Measurements from ENCODE around the gene AGAP2. TPM values are rescaled to one million over a fixed set of nuclear protein-coding genes. Genes with fewer than 3 reads are reported as not detected.

The AGAP2 gene
- total and polyA plus RNA-seq, 2 of the 13 experiments (the other 11 are each of a cell fraction or from before 2014, with no cell fraction given) = 0.38 to 0.45 TPM

- no peak for TF ChIP-seq CEBPZ (IDR thresholded peaks at IDR 0.05; ENCODE audit: low read length)
- no peak for TF ChIP-seq ZBTB42 (CRISPR knock-in tag; IDR thresholded peaks at IDR 0.05)
These were observed 18.6 kb downstream of the AGAP2 start (continued) for GRCh38 chr12:57719777-57720605.

DNA sequence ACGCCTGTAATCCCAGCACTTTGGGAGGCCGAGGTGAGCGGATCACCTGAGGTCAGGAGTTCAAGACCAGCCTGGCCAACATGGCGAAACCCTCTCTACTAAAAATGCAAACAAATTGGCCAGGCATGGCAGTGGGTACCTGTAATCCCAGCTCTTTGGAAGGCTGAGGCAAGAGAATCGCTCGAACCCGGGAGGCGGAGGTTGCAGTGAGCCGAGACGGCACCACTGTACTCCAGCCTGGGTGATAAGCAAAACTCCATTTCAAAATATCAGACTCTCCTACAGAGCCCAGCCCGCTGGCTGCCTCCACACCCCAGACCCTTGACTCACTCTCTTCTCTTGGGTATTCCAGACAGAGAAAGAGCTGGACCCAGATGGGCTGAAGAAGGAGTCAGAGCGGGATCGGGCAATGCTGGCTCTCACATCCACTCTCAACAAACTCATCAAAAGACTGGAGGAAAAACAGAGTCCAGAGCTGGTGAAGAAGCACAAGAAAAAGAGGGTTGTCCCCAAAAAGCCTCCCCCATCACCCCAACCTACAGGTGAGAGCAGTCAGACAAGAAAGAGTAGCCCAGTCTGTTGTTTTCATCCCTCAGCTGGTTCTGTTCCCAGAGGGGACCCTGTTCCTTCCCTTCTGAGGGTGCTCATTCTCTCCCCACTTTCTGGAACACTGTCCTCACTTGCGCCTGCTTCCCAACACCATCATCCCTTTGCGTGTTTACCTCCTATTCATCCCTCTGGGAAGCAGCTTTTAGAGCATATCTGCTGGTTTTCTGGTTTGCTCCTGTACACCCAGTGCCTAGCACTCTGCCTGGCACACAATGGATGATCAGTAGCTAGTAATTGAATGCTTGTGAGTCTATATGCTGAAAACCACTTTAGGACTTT lies 19.7 kb downstream of the AGAP2 start:
- TF ChIP-seq MNT (IDR thresholded peaks at IDR 0.05) = no peak
- no peak for TF ChIP-seq PHF8 (CRISPR knock-in tag; IDR thresholded peaks at IDR 0.05)
- no peak for TF ChIP-seq KLF13 (CRISPR knock-in tag; IDR thresholded peaks at IDR 0.05)
- TF ChIP-seq ZNF124 (CRISPR knock-in tag; IDR thresholded peaks at IDR 0.05) = no peak
- no peak for TF ChIP-seq HES4 (CRISPR knock-in tag; IDR thresholded peaks at IDR 0.05; ENCODE audit: borderline replicate concordance)
- no peak for TF ChIP-seq NFYB (CRISPR knock-in tag; IDR thresholded peaks at IDR 0.05)
- no peak for TF ChIP-seq CBX2 (IDR thresholded peaks at IDR 0.05; ENCODE audit: low read depth, low read length)
- no peak for TF ChIP-seq CBX2 (CRISPR knock-in tag; IDR thresholded peaks at IDR 0.05; ENCODE audit: low read depth)
- TF ChIP-seq AKAP8 (CRISPR knock-in tag; IDR thresholded peaks at IDR 0.05) = no peak
- no peak for TF ChIP-seq ZC3H4 (CRISPR knock-in tag; IDR thresholded peaks at IDR 0.05; ENCODE audit: borderline replicate concordance)
- TF ChIP-seq ZNF850 (CRISPR knock-in tag; conservative IDR thresholded peaks at IDR 0.05) = no peak
- TF ChIP-seq RBFOX2 (IDR thresholded peaks at IDR 0.05; ENCODE audit: low read depth, low read length) = no peak
- no peak for TF ChIP-seq PTBP1 (IDR thresholded peaks at IDR 0.05; ENCODE audit: low read depth, low read length, poor library complexity, severe bottlenecking)
- Histone ChIP-seq H3K4me2 (ENCODE audit: low read depth, low read length) (no peak overlapping the region), H3K4me1 (ENCODE audit: insufficient read depth, low read length) (peaks cover 5% of the 10 kb centered on the region; the same call in 1 of the 2 replicates), H3K36me3 (replicated peaks in 1 of 2; ENCODE audit: control insufficient read depth in 1 of 2, insufficient read depth in 2 of 2, low read length in 2 of 2) (peaks cover 19 to 56% of the 10 kb centered on the region in 2 experiments), H2AFZ (ENCODE audit: low read length) (no peak overlapping the region), H4K20me1 (ENCODE audit: insufficient read depth, low read length) (no peaks in the 10 kb centered on the region), H3K4me3 (replicated peaks in 1 of 3; ENCODE audit: insufficient read depth in 1 of 3, low read depth in 2 of 3, low read length in 3 of 3) (no peak overlapping the region), H3K27me3 (ENCODE audit: control insufficient read depth in 1 of 2, insufficient read depth in 2 of 2, low read length in 2 of 2) (no peaks in the 10 kb centered on the region), H3K79me2 (ENCODE audit: insufficient read depth, low read length) (no peaks in the 10 kb centered on the region), H3K27ac (ENCODE audit: extremely low read length, insufficient read depth, low read length) (no peak overlapping the region), H3K9ac (ENCODE audit: insufficient read depth, low read depth, low read length) (no peak overlapping the region), H3K9me3 (ENCODE audit: low read length) (no peaks in the 10 kb centered on the region)
- in situ Hi-C loops (cut with HindIII; ENCODE audit: extremely low pct_ligation_motif_present, low pct_unique_long_range_greater_than_20kb) (no loop called here), intact Hi-C loops (cut with micrococcal nuclease; ENCODE audit: unreplicated experiment) (no loop called here)
- ChIA-PET CTCF (ENCODE audit: low intra/inter-chr PET ratio, low total read pairs) (no interaction called here), POLR2A (no interaction called here)
- over 99% methylated on average over 15 of the region's 15 CpGs for WGBS (ENCODE audit: low lambda C conversion rate)
- no peak for FAIRE-seq
- no TSS peak for BruUV-seq (replicated peaks)
- no peak for DNase-seq (ENCODE audit: low spot score)
- ATAC-seq = no peak
